HK-2 (cell line): Measurements from ENCODE around the gene PRPF31.

Experiments used
- DNase-seq: peaks from one replicate; pipeline ENCODE4 v3.0.0-alpha.2; 2018; ENCODE audit not compliant: unreplicated experiment

The PRPF31 gene

DNA sequence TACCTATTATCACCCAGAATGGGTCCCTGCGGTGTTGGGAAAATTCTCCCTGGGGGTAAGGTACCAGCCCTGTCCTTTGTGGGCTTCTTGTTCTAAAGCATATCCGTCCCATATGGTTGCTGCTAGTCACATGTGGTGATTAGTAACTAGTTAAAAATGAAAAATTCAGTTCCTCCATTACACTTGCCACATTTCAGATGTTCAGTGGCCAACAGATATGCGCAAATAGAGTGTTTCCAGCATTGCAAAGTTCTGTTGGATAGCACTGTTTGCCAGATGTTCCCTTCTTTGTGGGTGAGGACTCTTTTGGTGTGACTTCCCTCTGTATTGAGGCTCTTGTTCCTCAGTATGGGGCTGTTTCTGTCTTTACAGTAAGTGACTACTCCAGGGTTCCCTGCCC, 25.8 kb downstream of the PRPF31 start:
- no peak for DNase-seq

DNA sequence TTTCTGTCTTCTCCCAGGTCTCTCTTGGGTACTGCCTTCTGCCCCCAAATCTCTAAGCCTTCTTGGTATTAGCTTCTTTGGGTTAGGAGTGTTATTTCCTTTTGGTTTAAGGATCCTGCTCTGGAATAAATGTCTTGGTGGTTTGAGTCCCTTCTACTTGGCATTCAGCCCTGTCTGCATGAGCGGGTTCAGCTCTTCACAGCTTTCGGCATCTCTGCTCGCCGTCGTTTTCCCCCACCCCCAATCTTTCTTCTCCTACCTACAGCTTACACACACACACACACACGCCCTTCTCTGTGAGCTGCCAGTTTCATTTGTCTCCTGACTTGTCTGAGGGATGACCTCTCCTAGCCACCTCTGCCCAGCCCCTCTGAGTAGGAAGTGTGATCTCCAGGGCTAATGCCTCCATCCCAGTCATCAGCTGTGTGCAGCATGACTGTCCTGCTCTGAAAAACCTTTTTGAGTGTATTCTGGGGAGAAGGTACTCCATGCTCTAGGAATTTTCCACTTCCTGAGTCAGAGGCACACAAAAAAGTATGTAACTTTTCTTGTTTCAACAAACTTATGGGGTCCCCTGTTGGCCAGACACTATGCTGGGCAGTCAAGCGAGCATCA, 26.7 kb downstream of the PRPF31 start:
- DNase-seq = no peak

DNA sequence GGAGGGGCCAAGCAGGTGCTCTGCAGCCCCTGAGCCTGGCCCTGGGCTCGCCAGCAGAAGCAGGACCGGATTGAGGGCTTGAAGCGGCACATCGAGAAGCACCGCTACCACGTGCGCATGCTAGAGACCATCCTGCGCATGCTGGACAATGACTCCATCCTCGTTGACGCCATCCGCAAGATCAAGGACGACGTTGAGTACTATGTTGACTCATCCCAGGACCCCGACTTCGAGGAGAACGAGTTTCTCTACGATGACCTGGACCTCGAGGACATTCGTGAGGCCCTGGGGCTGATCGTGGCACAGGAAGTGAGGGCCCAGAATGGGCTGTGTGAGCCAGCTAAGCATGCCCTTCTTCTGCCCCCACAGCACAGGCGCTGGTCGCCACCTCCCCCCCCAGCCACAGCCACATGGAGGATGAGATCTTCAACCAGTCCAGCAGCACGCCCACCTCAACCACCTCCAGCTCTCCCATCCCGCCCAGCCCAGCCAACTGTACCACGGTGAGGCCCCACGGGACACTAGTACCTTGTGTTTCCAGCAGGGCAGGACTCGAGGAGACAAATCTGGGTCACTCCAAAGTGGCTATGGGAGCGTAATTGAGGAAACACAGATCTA, 30.1 kb downstream of the PRPF31 start:
- DNase-seq = no peak

GRCh38 chr19:54147676-54148075, 32.1 kb downstream of the PRPF31 start:
- no peak for DNase-seq

GRCh38 chr19:54148158-54148557, 32.6 kb downstream of the PRPF31 start:
- DNase-seq = no peak

- no peak for DNase-seq
These were observed 33.7 kb downstream of the PRPF31 start for GRCh38 chr19:54149021-54149812.

DNA sequence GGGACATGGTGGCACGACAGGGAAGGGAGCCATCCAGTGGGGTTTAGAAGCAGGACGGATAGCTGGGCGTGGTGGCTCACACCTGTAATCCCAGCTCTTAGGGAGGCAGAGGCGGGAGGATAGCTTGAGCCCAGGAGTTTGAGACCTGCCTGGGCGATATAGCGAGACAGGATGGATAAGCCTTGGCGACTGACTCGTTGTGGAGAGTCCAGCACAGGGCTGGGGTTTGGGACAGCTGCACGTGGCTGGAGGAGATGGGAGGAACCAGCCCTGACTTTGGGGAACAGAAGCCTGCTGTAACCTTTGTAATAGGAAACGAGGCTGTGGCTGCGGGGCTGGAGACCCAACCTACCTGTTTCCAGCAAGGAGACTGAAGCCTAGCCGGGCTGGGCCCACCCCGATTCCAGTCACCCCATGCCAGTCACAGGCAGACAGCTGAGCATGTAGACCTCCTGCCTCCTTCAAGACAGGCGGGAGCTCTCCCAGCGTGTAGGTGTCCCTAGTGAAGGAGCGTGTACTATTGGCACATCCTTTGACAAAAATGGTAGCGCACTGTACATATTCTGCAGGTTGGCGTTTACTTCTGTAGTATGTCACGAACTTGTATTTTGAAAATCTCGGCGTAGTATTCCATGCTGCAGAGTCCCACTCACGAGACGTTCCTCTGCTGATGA, 35.9 kb downstream of the PRPF31 start:
- DNase-seq = no peak

- no peak for DNase-seq
These were observed 36.7 kb downstream of the PRPF31 start for GRCh38 chr19:54152267-54152666.

- no peak for DNase-seq
These were observed 37.4 kb downstream of the PRPF31 start for GRCh38 chr19:54152878-54153524.

DNA sequence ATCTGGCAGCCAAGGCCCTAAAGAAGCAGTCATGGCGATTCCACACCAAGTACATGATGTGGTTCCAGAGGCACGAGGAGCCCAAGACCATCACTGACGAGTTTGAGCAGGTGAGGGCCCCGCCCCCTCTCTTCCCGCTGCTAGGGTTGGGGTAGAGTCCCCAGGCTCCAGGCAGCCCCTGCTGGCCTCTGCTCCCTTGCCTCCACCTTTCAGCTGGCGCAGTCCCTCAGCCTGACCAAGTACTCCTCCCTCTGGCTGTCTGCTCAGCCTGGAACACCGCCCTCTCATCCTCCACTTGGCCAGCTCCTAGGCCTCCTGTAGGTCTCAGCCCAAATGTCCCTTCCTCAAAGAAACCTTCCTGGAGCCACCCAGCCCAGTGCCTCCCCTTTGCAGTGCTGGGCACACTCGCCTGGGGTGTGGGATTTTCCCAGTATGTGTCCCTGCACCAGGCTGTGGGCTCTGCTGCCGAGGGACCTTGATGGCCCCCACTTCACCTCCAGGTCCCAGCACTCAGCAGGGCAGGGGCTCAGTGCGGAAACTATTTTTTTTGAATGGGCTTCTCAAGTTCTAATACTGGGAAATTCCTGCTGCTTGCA, 38.3 kb downstream of the PRPF31 start:
- no peak for DNase-seq

DNA sequence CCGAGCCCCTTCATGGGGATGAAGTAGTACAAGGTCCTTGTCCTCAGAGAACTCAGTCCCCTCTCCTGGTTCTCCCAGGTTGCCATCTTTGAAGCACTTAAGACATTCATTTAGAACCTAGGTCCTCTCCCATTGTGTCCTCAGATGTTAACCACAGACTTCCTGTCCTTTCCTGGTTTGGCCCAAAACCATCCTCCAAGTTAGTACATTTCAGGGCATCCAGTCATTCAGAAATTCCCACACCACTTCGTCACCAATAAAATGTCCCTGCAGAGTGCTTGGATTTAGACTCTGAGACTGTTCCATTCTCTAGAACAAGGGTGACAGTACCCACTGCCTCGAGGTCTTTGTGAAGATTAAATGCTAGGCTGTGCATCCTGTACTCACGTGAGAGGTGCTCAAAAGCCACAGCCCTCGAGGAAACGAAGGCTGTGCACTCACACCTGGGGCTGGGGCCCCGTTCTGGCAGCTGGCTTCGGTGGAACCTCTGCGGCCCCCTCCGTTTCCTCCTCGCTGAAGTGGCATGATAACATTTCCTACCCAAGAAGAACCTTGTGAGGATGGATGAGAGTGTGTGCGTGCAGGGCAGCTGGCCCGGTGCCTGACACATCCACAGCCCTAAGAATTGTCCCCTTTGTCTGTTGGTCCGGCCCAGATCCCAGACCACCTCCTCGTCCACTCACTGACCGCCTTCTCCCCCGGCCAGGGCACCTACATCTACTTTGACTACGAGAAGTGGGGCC, 39.2 kb downstream of the PRPF31 start:
- no peak for DNase-seq

DNA sequence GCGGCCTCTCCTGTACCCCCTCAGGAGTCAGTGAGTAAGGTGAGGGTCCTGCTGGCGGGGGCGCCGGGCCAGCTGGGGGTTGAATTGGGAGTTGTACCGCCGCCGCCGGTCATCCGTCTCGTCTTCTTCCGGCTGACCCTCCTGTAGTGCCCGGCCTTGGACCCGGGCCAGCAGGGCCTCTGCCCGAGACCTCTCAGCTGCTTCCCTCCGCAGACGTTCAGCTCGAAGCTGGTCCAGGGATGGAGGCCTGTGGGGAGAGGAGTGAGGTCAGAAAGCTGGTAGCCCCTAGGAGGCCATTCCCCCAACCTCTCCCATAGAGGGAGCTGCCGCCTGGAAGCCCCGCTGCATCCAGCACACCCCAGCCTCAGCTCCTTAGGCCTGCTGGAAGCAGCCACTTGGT, 40.1 kb downstream of the PRPF31 start:
- DNase-seq = no peak

DNA sequence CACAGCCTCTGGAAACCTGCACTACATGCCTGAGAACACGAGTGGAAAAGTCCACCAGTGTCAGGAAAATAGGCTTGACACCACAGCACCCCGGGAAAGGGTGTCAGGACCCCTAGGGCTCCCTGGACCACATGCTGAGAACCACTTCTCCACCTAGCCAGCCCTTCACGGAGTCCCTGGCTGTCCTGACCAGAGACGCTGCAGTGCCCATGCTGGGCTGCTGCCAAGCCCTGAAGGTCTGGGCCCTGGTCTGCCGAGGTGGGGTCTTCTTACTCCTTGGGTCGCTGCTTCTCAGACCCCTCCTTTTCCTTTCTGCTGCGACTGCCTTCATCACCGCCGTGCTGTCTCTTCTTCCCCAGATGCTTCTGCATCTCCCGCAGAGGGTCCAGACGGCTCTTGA, 40.9 kb downstream of the PRPF31 start:
- DNase-seq = no peak

DNA sequence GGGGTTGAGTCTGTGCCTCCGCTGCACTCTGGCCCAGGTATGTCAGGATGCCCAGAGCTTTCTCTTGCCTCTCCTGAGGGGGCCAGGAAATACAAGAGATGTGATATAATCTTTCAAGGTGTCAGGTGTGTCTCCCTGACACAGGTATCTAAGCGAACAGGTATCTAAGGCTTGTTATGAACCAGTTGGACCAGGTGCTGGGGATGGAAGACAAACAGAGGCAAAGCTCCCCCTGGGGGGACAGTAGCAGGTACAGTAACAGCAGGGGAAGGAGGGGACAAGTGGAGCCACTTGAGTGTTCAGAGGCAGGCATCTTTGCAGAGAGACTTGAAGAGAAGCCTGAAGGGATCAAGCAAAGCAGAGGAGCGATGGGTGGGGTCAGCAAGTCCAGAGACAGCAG, 41.4 kb downstream of the PRPF31 start:
- DNase-seq = no peak

- DNase-seq = no peak
These were observed 43.3 kb downstream of the PRPF31 start for GRCh38 chr19:54158812-54159351.

DNA sequence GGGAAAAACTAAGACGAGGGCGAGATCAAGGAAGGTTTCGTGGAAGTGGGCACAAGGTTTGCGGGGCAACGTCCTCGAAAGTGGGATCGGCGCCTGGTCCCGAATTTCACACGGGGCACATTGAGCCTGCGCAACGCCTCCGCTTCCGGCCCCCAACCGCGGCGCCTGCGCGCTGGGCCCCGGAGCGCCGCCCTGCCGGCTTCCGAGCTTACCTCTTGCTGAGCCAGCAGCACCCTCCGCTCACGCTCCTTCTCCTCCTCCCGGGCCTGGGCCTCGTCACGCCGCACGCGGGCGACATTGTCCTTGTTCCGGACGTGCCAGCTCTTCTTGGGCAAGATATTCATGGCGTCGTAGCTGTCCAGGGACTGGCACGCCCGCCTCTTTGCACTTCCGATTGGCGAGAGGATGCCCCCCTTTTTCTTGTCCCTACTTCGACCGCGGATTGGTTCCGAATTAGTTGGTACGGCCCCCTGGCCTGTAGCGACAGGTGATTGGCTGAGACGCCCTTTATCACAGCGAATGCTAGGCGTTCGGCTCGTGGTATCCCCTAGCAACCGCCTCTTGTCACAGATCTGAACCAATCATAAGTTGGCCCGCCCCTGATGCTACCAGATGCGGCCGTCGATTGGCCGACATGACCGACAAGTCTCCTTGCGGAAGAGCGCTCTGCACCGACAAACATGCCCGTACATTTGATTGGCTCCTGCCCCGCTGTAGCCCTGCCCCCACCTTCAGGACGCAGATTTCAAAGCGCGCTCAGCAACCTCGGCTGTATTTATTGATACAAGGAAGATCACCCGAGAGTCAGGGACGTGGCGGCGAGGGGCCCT, 44.0 kb downstream of the PRPF31 start, which contains the start of gene LENG1:
LENG1 (minus strand) TSS at position 370 of the 830 bp plus-strand sequence; CDS start at position 344, 26 bp downstream.
- peak; percentile 99 for DNase-seq

DNA sequence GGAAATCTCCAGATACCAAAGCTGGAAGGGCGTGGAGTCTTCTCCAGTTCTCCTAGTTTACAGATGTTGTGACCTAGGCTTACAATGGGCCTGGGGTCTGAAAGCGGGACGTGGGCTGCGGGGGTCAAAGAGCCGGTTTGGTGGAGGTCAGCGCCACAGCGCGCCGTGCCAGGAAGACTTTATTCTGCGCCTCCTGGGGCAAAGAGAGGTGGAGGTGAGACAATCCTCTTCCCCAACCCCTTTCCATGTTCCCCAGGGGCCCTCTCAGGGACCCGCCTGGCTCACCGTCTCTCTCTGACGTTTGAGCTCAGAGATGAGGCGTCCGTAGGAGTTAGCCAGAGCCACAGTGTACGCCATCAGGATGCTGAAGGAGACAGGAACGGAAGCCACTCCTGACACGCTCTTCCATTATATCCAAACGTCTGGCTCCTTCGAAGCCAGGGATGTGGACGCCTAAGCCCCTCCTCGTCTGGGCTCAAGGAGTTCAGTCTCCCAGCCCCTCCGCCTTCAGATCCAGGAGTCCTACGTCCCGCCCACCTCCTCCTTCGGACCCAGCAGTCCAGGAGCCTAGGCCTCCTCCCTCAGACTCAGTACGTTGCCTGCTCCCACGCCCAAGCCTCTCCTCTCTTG, 44.7 kb downstream of the PRPF31 start:
- DNase-seq = no peak

DNA sequence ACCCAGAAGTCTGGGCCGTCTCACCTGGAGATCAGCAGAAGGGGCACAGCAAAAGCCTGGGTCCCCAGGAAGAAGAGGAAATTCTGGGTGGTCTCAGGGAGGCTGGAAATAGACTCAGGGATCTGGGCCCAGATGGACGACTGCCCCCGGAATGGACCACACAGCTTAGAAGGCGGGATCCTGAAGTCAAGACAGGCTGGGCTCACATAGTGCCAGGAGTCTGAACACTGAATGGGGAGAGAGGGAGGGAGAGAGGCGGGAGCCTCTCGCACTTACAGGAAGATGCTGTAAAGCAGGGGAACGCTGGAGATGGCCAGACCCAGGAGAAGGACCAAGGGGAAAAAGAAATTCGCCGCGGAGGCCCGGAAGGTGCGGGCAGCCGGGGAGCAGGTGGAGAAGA, 45.3 kb downstream of the PRPF31 start:
- DNase-seq = no peak

DNA sequence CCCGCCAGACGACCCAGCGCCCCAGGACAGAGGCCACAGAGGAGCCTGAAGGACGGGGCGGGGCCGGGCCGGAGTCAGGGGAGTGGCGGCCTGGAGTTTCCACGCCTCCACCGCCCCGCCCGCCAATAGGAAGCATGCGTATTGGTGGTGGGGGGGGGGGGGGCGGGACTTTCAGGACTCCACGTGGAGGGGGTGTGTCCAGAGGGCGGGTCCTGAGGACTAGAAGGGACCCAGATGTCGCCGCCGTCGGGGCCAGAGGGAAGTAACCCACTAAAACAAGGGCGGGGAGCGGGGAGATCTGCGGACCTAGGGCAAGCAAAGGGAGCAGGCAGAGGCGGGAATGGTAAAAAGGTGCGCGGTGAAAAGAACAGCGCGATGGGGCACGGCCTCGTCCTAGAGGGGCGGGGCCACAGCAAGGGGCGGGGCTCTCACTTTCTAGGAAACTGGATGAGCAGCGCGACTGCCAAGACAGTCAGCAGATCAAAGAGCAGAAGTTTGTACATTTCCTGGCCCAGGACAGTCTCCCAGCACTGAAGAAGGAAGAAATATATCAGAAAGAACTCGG, 46.8 kb downstream of the PRPF31 start:
- DNase-seq = no peak
